ENCODE measurements around the gene ZNF532. TPM values are rescaled to one million over a fixed set of nuclear protein-coding genes. Genes with fewer than 3 reads are reported as not detected.

ZNF532 gene
- total and polyA plus RNA-seq, 2 donors from 2014 or later = 5.7 to 76.3 TPM

DNA sequence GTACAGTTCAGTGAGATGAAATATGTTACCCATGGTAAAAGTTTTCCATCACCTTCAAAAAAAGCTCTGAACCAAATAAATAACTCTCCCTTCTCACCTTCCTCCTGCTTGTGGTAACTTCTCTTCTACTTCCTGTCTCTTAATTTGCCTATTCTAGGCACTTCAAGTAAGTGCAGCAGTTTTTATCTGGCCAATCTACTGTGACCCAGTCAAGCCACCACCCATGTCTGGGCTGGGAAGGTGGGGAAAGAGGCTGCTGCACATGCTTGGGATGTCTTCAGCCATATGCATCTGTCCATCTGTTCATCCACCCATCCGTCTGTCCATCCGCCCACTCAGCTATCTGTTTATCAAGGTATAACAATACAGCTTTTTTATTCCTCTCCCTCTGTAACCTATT lies 31.6 kb downstream of the ZNF532 start:
- Histone ChIP-seq H3K9ac (ENCODE audit: low read length in 3 of 3) (no peak overlapping the region), H3K36me3 (ENCODE audit: control insufficient read depth in 2 of 3, insufficient read depth in 3 of 3, low read length in 3 of 3) (peaks cover 0 to 5% (median 0%) of the 10 kb centered on the region in 3 donors), H3K27me3 (ENCODE audit: control insufficient read depth, insufficient read depth, low read length) (no peaks in the 10 kb centered on the region), H3K27ac (ENCODE audit: low read depth in 2 of 2, low read length in 2 of 2) (peak overlapping the region in 1 of 2 donors; percentile 18), H3K4me1 (ENCODE audit: control insufficient read depth in 2 of 3, insufficient read depth in 2 of 3, low read depth in 1 of 3, low read length in 3 of 3) (peaks cover 0 to 9% (median 0%) of the 10 kb centered on the region in 3 donors), H3K4me3 (ENCODE audit: low read length in 3 of 3) (no peak overlapping the region), H3K9me3 (ENCODE audit: control insufficient read depth in 2 of 3, insufficient read depth in 1 of 3, low read length in 3 of 3) (no peaks in the 10 kb centered on the region)
- intact Hi-C loops (cut with DNase I) = no loop called here
- DNase-seq = no peak
- no peak for FAIRE-seq
- no peak for TF ChIP-seq CTCF (IDR thresholded peaks at IDR 0.05; ENCODE audit: borderline replicate concordance, extremely low read depth, insufficient read depth)

GRCh38 chr18:58896734-58897508 lies 32.2 kb downstream of the ZNF532 start:
- intact Hi-C loops (cut with DNase I) = no loop called here
- no peak for TF ChIP-seq CTCF (IDR thresholded peaks at IDR 0.05; ENCODE audit: borderline replicate concordance, extremely low read depth, insufficient read depth)
- H3K27ac ChIP-seq (ENCODE audit: low read depth in 2 of 2, low read length in 2 of 2) = no peak overlapping the region

DNA sequence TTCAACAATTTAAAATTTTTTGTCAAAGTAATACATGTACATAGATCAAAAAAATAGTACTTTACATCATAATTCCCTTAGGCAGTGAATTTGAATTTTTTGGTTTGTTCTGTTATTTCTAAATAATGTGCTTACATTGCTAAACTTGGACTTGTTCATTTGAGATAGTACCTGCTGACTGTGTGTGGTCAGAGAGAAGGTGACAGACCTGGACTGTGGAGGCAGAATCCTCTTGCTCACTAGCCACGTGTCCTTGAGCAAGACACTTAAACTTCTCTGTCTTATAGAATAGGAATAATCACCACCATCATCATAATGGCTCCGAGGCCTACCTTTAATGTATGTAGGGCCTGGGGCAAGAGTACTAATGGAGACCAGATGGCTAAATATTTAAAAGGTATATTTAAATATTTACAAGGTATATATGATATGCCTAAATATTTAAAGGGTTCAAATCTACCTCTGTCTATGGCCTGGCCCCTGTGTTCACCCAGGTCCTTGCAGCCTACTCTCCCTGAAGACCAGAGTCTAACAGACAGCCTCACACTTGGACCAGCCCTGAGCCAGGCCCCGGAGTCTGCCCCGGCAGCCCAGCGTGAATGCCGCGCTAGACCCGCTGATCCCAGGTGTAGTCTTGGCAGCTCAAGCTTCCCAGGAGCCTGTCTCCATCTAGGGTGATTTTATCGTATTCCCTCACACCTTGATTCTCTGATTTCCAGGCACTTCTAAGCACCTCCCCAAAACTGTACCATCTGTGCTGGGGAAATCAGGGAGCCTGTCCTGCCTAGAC lies 33.5 kb downstream of the ZNF532 start:
- intact Hi-C loops (cut with DNase I) = no loop called here
- H3K36me3 ChIP-seq (ENCODE audit: control insufficient read depth in 2 of 3, insufficient read depth in 3 of 3, low read length in 3 of 3) = peaks cover 0 to 3% (median 0%) of the 10 kb centered on the region in 3 donors

More at GRCh38 chr18:58896734-58897508, 32.2 kb downstream of the ZNF532 start:
- FAIRE-seq = no peak
- Histone ChIP-seq H3K9me3 (ENCODE audit: control insufficient read depth in 2 of 3, insufficient read depth in 1 of 3, low read length in 3 of 3) (no peaks in the 10 kb centered on the region), H3K36me3 (ENCODE audit: control insufficient read depth in 2 of 3, insufficient read depth in 3 of 3, low read length in 3 of 3) (peaks cover 0 to 5% (median 0%) of the 10 kb centered on the region in 3 donors), H3K27me3 (ENCODE audit: control insufficient read depth, insufficient read depth, low read length) (no peaks in the 10 kb centered on the region), H3K9ac (ENCODE audit: low read length in 3 of 3) (no peak overlapping the region), H3K4me1 (ENCODE audit: control insufficient read depth in 2 of 3, insufficient read depth in 2 of 3, low read depth in 1 of 3, low read length in 3 of 3) (peaks cover 0 to 8% (median 0%) of the 10 kb centered on the region in 3 donors), H3K4me3 (ENCODE audit: low read length in 3 of 3) (no peak overlapping the region)
- no peak for DNase-seq

More for the DNA sequence above, 33.5 kb downstream of the ZNF532 start:
- no peaks in the 10 kb centered on the region for H3K27me3 ChIP-seq (ENCODE audit: control insufficient read depth, insufficient read depth, low read length)
- no peak overlapping the region for H3K27ac ChIP-seq (ENCODE audit: low read depth in 2 of 2, low read length in 2 of 2)
- peaks cover 0 to 3% (median 0%) of the 10 kb centered on the region in 3 donors for H3K4me1 ChIP-seq (ENCODE audit: control insufficient read depth in 2 of 3, insufficient read depth in 2 of 3, low read depth in 1 of 3, low read length in 3 of 3)
- FAIRE-seq (no peak), DNase-seq (no peak)
- no peaks in the 10 kb centered on the region for H3K9me3 ChIP-seq (ENCODE audit: control insufficient read depth in 2 of 3, insufficient read depth in 1 of 3, low read length in 3 of 3)
- H3K4me3 ChIP-seq (ENCODE audit: low read length in 3 of 3) = no peak overlapping the region
- no peak for TF ChIP-seq CTCF (IDR thresholded peaks at IDR 0.05; ENCODE audit: borderline replicate concordance, extremely low read depth, insufficient read depth)
- no peak overlapping the region for H3K9ac ChIP-seq (ENCODE audit: low read length in 3 of 3)
